HepG2 (cell line): ENCODE data around the gene LENG1. TPM values are rescaled to one million over a fixed set of nuclear protein-coding genes. Genes with fewer than 3 reads are reported as not detected.

ENCODE experiments used
- ATAC-seq: fragments of 200-7000 bp; cut with Tn5 transposase; 3 replicates; pipeline ENCODE4 v1.9.1; 2020; ENCODE audit warnings: mild to moderate bottlenecking, moderate library complexity
- BruUV-seq: library from RNA; stranded (reverse); fragments of 400-500 nt; replicated peaks from 2 replicates; lab custom pipeline; 2021; lab: Mats Ljungman, UMichigan
- CTCF ChIA-PET: fragments of 300-600 bp; formaldehyde crosslinking; extraction: SDS; loops from one replicate; lab custom pipeline; 2021; ENCODE audit warnings: low total read pairs, inconsistent platforms, low intra/inter-chr PET ratio; lab: Yijun Ruan, JAX
- POLR2A ChIA-PET: fragments of 350-600 bp; sonication (Branson Sonifier 250); formaldehyde crosslinking; loops from one replicate; lab custom pipeline; 2020; ENCODE audit warnings: antibody characterized with exemption, inconsistent platforms; lab: Yijun Ruan, JAX
- DNase-seq: peaks from one replicate; pipeline ENCODE4 v3.0.0-alpha.2; 2015; ENCODE audit warnings: low spot score
- FAIRE-seq: peaks from 3 replicates; lab custom pipeline; 2011; peaks lifted over from hg19 to GRCh38; lab: Jason Lieb, UNC
- H2AFZ ChIP-seq: one replicate; pipeline ENCODE4 v1.6.1; 2011; ENCODE audit warnings: low read length, inconsistent platforms
- H3K27ac ChIP-seq: fragments of 300-600 bp; 3 replicates; pipeline ENCODE4 v1.8.0; 2011; ENCODE audit warnings: mixed run types, mild to moderate bottlenecking, mixed read lengths, low read length, inconsistent platforms; ENCODE audit not compliant: insufficient read depth; ENCODE audit errors: extremely low read length
- H3K27me3 ChIP-seq, 2 experiments: fragments of 200-600 bp in 1 of 2; 2 replicates in 1 of 2; 3 replicates in 1 of 2; pipeline versions ENCODE4 v1.6.0 to v1.8.0; 2011; ENCODE audit warnings: low read length in 2 of 2, mild to moderate bottlenecking in 2 of 2, moderate library complexity in 2 of 2, inconsistent platforms in 1 of 2; ENCODE audit not compliant: insufficient read depth in 2 of 2, control insufficient read depth in 1 of 2
- H3K36me3 ChIP-seq, 2 experiments: fragments of 200-600 bp in 1 of 2; replicated peaks in 1 of 2; 2 replicates in 1 of 2; 3 replicates in 1 of 2; pipeline versions ENCODE4 v1.5.1 to v1.8.0; 2011; ENCODE audit warnings: low read length in 2 of 2, inconsistent platforms in 1 of 2; ENCODE audit not compliant: insufficient read depth in 2 of 2, control insufficient read depth in 1 of 2
- H3K4me1 ChIP-seq: 2 replicates; pipeline ENCODE4 v1.5.1; 2012; ENCODE audit warnings: low read length, inconsistent platforms; ENCODE audit not compliant: insufficient read depth
- H3K4me2 ChIP-seq: 2 replicates; pipeline ENCODE4 v1.6.0; 2011; ENCODE audit warnings: low read depth, low read length, inconsistent platforms
- H3K4me3 ChIP-seq, 3 experiments: fragments of 200-600 bp in 1 of 3; sonication (generic), shearing (Covaris generic) in 1 of 3; replicated peaks in 1 of 3; 2 replicates each; pipeline ENCODE4 v1.5.1; 2011 to 2016; ENCODE audit warnings: low read length in 3 of 3, inconsistent platforms in 2 of 3, low read depth in 2 of 3, mild to moderate bottlenecking in 2 of 3, control low read depth in 1 of 3, mixed read lengths in 1 of 3; ENCODE audit not compliant: insufficient read depth in 1 of 3
- H3K79me2 ChIP-seq: one replicate; pipeline ENCODE4 v1.6.1; 2011; ENCODE audit warnings: low read length, inconsistent platforms; ENCODE audit not compliant: insufficient read depth
- H3K9ac ChIP-seq: 2 replicates; pipeline ENCODE4 v1.6.0; 2011; ENCODE audit warnings: mild to moderate bottlenecking, low read depth, low read length, inconsistent platforms; ENCODE audit not compliant: insufficient read depth
- H3K9me3 ChIP-seq: 2 replicates; pipeline ENCODE4 v1.5.1; 2012; ENCODE audit warnings: mild to moderate bottlenecking, low read length
- H4K20me1 ChIP-seq: 2 replicates; pipeline ENCODE4 v1.6.0; 2011; ENCODE audit warnings: inconsistent platforms, mild to moderate bottlenecking, low read length, moderate library complexity; ENCODE audit not compliant: insufficient read depth
- AGO1 ChIP-seq: fragments of 200-400 bp; formaldehyde crosslinking; IDR thresholded peaks from 2 replicates; pipeline ENCODE4 v1.6.1; 2017; ENCODE audit warnings: mild to moderate bottlenecking, low read depth, low read length, moderate library complexity; ENCODE audit not compliant: poor library complexity, severe bottlenecking
- CEBPB ChIP-seq: IDR thresholded peaks from 2 replicates; pipeline ENCODE4 v1.6.1; 2011; ENCODE audit warnings: low read depth, low read length, improper control_type of control experiment, borderline replicate concordance
- ELF4 ChIP-seq: sonication (generic); formaldehyde crosslinking; IDR thresholded peaks from 2 replicates; pipeline ENCODE4 v1.5.0; 2020; ENCODE audit warnings: missing genetic modification reagents, mild to moderate bottlenecking, moderate library complexity, borderline replicate concordance
- GZF1 ChIP-seq: sonication (generic); formaldehyde crosslinking; IDR thresholded peaks from 2 replicates; pipeline ENCODE4 v1.5.1; 2020; ENCODE audit warnings: mild to moderate bottlenecking, missing genetic modification reagents
- IKZF4 ChIP-seq: sonication (generic); formaldehyde crosslinking; IDR thresholded peaks from 2 replicates; pipeline ENCODE4 v1.5.1; 2020; ENCODE audit warnings: borderline replicate concordance, mild to moderate bottlenecking, low read depth, missing genetic modification reagents; ENCODE audit errors: not compliant biosample characterization
- KDM1A ChIP-seq: IDR thresholded peaks from 2 replicates; pipeline ENCODE4 v1.6.1; 2016; ENCODE audit warnings: missing compliant biosample characterization
- MTF2 ChIP-seq: sonication (generic); formaldehyde crosslinking; IDR thresholded peaks from 2 replicates; pipeline ENCODE4 v1.5.0; 2020; ENCODE audit warnings: missing genetic modification reagents, borderline replicate concordance
- PAWR ChIP-seq: sonication (generic); formaldehyde crosslinking; IDR thresholded peaks from 2 replicates; pipeline ENCODE4 v1.4.0; 2020; ENCODE audit warnings: missing genetic modification reagents, mild to moderate bottlenecking, borderline replicate concordance
- SP2 ChIP-seq: sonication (generic); formaldehyde crosslinking; IDR thresholded peaks from 2 replicates; pipeline ENCODE4 v1.5.1; 2020; ENCODE audit warnings: mild to moderate bottlenecking, missing genetic modification reagents
- TBX2 ChIP-seq: sonication (generic); formaldehyde crosslinking; IDR thresholded peaks from 2 replicates; pipeline ENCODE4 v1.5.0; 2020; ENCODE audit warnings: missing genetic modification reagents, mild to moderate bottlenecking, borderline replicate concordance
- TFDP2 ChIP-seq: sonication (generic); formaldehyde crosslinking; IDR thresholded peaks from 2 replicates; pipeline ENCODE4 v1.4.0; 2020; ENCODE audit warnings: missing genetic modification reagents
- ZNF136 ChIP-seq: sonication (generic); formaldehyde crosslinking; IDR thresholded peaks from 2 replicates; pipeline ENCODE4 v1.8.1; 2022; ENCODE audit warnings: low read depth, mild to moderate bottlenecking, moderate library complexity, missing genetic modification reagents
- ZNF207 ChIP-seq: fragments of 450-650 bp; IDR thresholded peaks from 2 replicates; pipeline ENCODE4 v1.6.1; 2016; ENCODE audit warnings: antibody characterized with exemption, borderline replicate concordance
- ZNF253 ChIP-seq: sonication (generic); formaldehyde crosslinking; IDR thresholded peaks from 2 replicates; pipeline ENCODE4 v1.8.0; 2022; ENCODE audit warnings: mild to moderate bottlenecking, missing genetic modification reagents, borderline replicate concordance
- whole genome bisulfite sequencing: methylation state at CpG from one replicate; pipeline ENCODE4 v1.1.6; 2017; ENCODE audit warnings: low lambda C conversion rate; 5-methylcytosine and 5-hydroxymethylcytosine counted together
- in situ Hi-C: cut with HindIII; loops from 2 replicates; pipeline ENCODE4 v1.10.0; 2017; ENCODE audit warnings: low pct_unique_long_range_greater_than_20kb; ENCODE audit not compliant: extremely low pct_ligation_motif_present
- intact Hi-C: fragments of 100-400 bp; cut with micrococcal nuclease; formaldehyde crosslinking; loops from one replicate; pipeline ENCODE4 v1.10.0; 2022; ENCODE audit not compliant: unreplicated experiment
- polyA plus RNA-seq, 8 experiments: library from polyadenylated mRNA; depleted of rRNA in 3 of 8; stranded (reverse) in 7 of 8; unstranded in 1 of 8; fragments of >200 nt; fragmentation: Illumina TruSeq in 4 of 8; extraction: Trizol in 4 of 8; gene quantifications; 2 replicates each; pipeline versions ENCODE4 v1.2.1 to v1.2.3, GENCODE V29; 2011 to 2016; ENCODE audit warnings: low read depth in 4 of 8, missing spikeins in 1 of 8, mixed read lengths in 1 of 8; ENCODE audit not compliant: insufficient read depth in 1 of 8
- total RNA-seq, 5 experiments: library from RNA; depleted of rRNA; stranded (reverse); fragments of >200 nt; fragmentation: Illumina TruSeq; extraction: Trizol; gene quantifications; 2 replicates each; pipeline ENCODE4 v1.2.3, GENCODE V29; 2016; ENCODE audit warnings: low read depth in 1 of 5
- TF ChIP-seq, protein P1 (sequence below): sonication (generic); formaldehyde crosslinking; IDR thresholded peaks from 2 replicates; pipeline ENCODE4 v1.4.0; 2020; ENCODE audit warnings: missing genetic modification reagents, borderline replicate concordance
- TF ChIP-seq, protein P2 (sequence below): sonication (generic); formaldehyde crosslinking; IDR thresholded peaks from 2 replicates; pipeline ENCODE4 v1.4.0; 2020; ENCODE audit warnings: mild to moderate bottlenecking, missing genetic modification reagents, borderline replicate concordance

LENG1 gene
- total and polyA plus RNA-seq, 2 of the 13 experiments (the other 11 are each of a cell fraction or from before 2014, with no cell fraction given) = 1.8 to 3.8 TPM

- TF ChIP-seq ZNF136 (0 out of 2 replicates have a peak, but pooled peaks have one; percentile 27), CEBPB (peak; percentile 22; the same call in 1 of the 2 replicates), AGO1 (no peak), KDM1A (CRISPR knock-in tag) (no peak), ELF4 (CRISPR knock-in tag) (no peak; the same call in 1 of the 2 replicates), TFDP2 (CRISPR knock-in tag) (no peak), TBX2 (peak; percentile 57; the same call in 1 of the 2 replicates)
Observed at GRCh38 chr19:54190503-54191010, 31.0 kb upstream of the LENG1 start (continued).

GRCh38 chr19:54189735-54190502 lies 30.4 kb upstream of the LENG1 start:
- peak; percentile 99 for FAIRE-seq
- no peaks in the 10 kb centered on the region for H3K27me3 ChIP-seq
- H2AFZ ChIP-seq = no peak overlapping the region
- intact Hi-C loops = loop anchor here (2.0 to 5.0 kb wide), 2 partner anchors 21 to 42 kb away; no protein-coding TSS in a partner anchor
- WGBS = 2% methylated on average over 41 of the region's 65 CpGs
- ATAC-seq = peak; percentile 66
- POLR2A ChIA-PET = interaction anchor here (0.6 to 4.9 kb wide), 28 partner anchors 12 to 1465 kb away, joined by 3 to 306 read pairs (median 4); partner anchors contain the start of genes CNOT3, LENG1, LENG9 and MYADM
- peak overlapping the region; percentile 95 for H3K4me2 ChIP-seq
- peak overlapping the region; percentile 73 to 88 (median 74) for H3K4me3 ChIP-seq
- H4K20me1 ChIP-seq = no peaks in the 10 kb centered on the region
- in situ Hi-C loops = no loop called here
- CTCF ChIA-PET = interaction anchor here (2.0 kb wide), 1 partner anchor 41 kb away, joined by 7 read pairs; no protein-coding TSS in a partner anchor
- peaks cover 28% of the 10 kb centered on the region for H3K79me2 ChIP-seq
- DNase-seq = peak; percentile 100
- BruUV-seq = no TSS peak
- peak overlapping the region; percentile 92 for H3K9ac ChIP-seq
- peak overlapping the region; percentile 96 for H3K27ac ChIP-seq
- peaks cover 6 to 25% of the 10 kb centered on the region in 2 experiments; a peak in 4 of 5 replicates for H3K36me3 ChIP-seq
- H3K4me1 ChIP-seq = peaks cover 40% of the 10 kb centered on the region
- H3K9me3 ChIP-seq = no peaks in the 10 kb centered on the region
- TF ChIP-seq GZF1 (CRISPR knock-in tag) = no peak
- TF ChIP-seq, protein P1, sequence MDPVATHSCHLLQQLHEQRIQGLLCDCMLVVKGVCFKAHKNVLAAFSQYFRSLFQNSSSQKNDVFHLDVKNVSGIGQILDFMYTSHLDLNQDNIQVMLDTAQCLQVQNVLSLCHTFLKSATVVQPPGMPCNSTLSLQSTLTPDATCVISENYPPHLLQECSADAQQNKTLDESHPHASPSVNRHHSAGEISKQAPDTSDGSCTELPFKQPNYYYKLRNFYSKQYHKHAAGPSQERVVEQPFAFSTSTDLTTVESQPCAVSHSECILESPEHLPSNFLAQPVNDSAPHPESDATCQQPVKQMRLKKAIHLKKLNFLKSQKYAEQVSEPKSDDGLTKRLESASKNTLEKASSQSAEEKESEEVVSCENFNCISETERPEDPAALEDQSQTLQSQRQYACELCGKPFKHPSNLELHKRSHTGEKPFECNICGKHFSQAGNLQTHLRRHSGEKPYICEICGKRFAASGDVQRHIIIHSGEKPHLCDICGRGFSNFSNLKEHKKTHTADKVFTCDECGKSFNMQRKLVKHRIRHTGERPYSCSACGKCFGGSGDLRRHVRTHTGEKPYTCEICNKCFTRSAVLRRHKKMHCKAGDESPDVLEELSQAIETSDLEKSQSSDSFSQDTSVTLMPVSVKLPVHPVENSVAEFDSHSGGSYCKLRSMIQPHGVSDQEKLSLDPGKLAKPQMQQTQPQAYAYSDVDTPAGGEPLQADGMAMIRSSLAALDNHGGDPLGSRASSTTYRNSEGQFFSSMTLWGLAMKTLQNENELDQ = 0 out of 2 replicates have a peak, but pooled peaks have one; percentile 60
- no peak for TF ChIP-seq MTF2 (CRISPR knock-in tag)
- peak; percentile 72 for TF ChIP-seq SP2
- TF ChIP-seq ZNF207 = no peak
- TF ChIP-seq IKZF4 = no peak
- no peak for TF ChIP-seq ZNF253 (CRISPR knock-in tag)
- TF ChIP-seq, protein P2, sequence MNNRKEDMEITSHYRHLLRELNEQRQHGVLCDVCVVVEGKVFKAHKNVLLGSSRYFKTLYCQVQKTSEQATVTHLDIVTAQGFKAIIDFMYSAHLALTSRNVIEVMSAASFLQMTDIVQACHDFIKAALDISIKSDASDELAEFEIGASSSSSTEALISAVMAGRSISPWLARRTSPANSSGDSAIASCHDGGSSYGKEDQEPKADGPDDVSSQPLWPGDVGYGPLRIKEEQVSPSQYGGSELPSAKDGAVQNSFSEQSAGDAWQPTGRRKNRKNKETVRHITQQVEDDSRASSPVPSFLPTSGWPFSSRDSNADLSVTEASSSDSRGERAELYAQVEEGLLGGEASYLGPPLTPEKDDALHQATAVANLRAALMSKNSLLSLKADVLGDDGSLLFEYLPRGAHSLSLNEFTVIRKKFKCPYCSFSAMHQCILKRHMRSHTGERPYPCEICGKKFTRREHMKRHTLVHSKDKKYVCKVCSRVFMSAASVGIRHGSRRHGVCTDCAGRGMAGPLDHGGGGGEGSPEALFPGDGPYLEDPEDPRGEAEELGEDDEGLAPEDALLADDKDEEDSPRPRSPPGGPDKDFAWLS (CRISPR knock-in tag) = no peak
- no peak for TF ChIP-seq PAWR (CRISPR knock-in tag)
